ENCODE results near the gene SIRT5. TPM values are rescaled to one million over a fixed set of nuclear protein-coding genes. Genes with fewer than 3 reads are reported as not detected.

Gene SIRT5
- total and polyA plus RNA-seq, 2 experiments from 2014 or later: 9.8 to 13.1 TPM

GRCh38 chr6:13649393-13649792 is 75.0 kb downstream of the SIRT5 start:
- no peaks in the 10 kb centered on the region for H3K4me1 ChIP-seq (ENCODE audit: insufficient read depth)
- H3K27ac Mint-ChIP-seq: no peak overlapping the region

More at GRCh38 chr6:13649393-13649792, 75.0 kb downstream of the SIRT5 start:
- Histone ChIP-seq H3K4me3 (no peak overlapping the region), H3K9me2 (ENCODE audit: insufficient read depth) (no peaks in the 10 kb centered on the region), H3K4me2 (no peak overlapping the region), H2AFZ (no peak overlapping the region), H3K27me3 (ENCODE audit: insufficient read depth) (no peaks in the 10 kb centered on the region), H3F3A (replicated peaks; ENCODE audit: low read depth) (no peaks in the 10 kb centered on the region), H4K20me1 (replicated peaks; ENCODE audit: insufficient read depth) (no peaks in the 10 kb centered on the region), H3K36me3 (ENCODE audit: insufficient read depth) (no peaks in the 10 kb centered on the region), H3K79me2 (replicated peaks; ENCODE audit: insufficient read depth) (no peaks in the 10 kb centered on the region), H3K27ac (ENCODE audit: low read depth) (no peak overlapping the region)
- Mint-ChIP-seq H3K9me3 (no peaks in the 10 kb centered on the region), H3K27me3 (ENCODE audit: insufficient read depth, low read depth, poor library complexity) (no peaks in the 10 kb centered on the region), H3K4me3 (no peak overlapping the region), H3K4me1 (no peaks in the 10 kb centered on the region), H3K36me3 (ENCODE audit: low read depth) (peaks cover 4% of the 10 kb centered on the region; the same call in 2 of the 3 replicates)
- ATAC-seq: no peak
- no peak for TF ChIP-seq STAT1 (IDR thresholded peaks at IDR 0.05; ENCODE audit: unreplicated experiment)
- TF ChIP-seq ZNF462 (CRISPR knock-in tag; IDR thresholded peaks at IDR 0.05): no peak
- TF ChIP-seq EZH2phosphoT487 (IDR thresholded peaks at IDR 0.05; ENCODE audit: unreplicated experiment): no peak
- TF ChIP-seq REST (IDR thresholded peaks at IDR 0.05; ENCODE audit: unreplicated experiment): no peak
- no peak for TF ChIP-seq NANOG (IDR thresholded peaks at IDR 0.05; ENCODE audit: borderline replicate concordance)
- DNase-seq (ENCODE audit: low spot score): no peak

Data from GM23338 (cell line).